Stimulated activated CD8-positive, alpha-beta memory T cell treated with anti-CD3 and anti-CD28 coated beads, Interleukin-4, amount 100 ng/mL, for 4 hours (primary cell): ENCODE data around the gene GABPB1.

ENCODE experiments used
- DNase-seq, 2 donors: peaks; one replicate each; pipeline ENCODE4 v3.0.0-alpha.2; 2020; ENCODE audit warnings: low read depth in 2 of 2, low spot score in 1 of 2

Gene GABPB1

GRCh38 chr15:50244959-50245624, 109.9 kb downstream of the GABPB1 start:
- no peak for DNase-seq

GRCh38 chr15:50244153-50244552, 110.8 kb downstream of the GABPB1 start:
- DNase-seq: no peak

- DNase-seq: no peak
These were observed 113.1 kb downstream of the GABPB1 start for GRCh38 chr15:50241684-50242450.

- no peak for DNase-seq
These were observed 116.7 kb downstream of the GABPB1 start for GRCh38 chr15:50238255-50238654.

- DNase-seq: no peak
These were observed 118.6 kb downstream of the GABPB1 start for GRCh38 chr15:50236433-50236832.

- no peak for DNase-seq
These were observed 119.2 kb downstream of the GABPB1 start for GRCh38 chr15:50235794-50236193.

GRCh38 chr15:50234764-50235163, 120.2 kb downstream of the GABPB1 start:
- no peak for DNase-seq

GRCh38 chr15:50233192-50233736, 121.7 kb downstream of the GABPB1 start:
- no peak for DNase-seq

GRCh38 chr15:50232791-50233190, 122.2 kb downstream of the GABPB1 start:
- DNase-seq: no peak

GRCh38 chr15:50231761-50232160, 123.2 kb downstream of the GABPB1 start:
- DNase-seq: no peak

GRCh38 chr15:50229336-50229735, 125.7 kb downstream of the GABPB1 start:
- no peak for DNase-seq

GRCh38 chr15:50228866-50229265, 126.1 kb downstream of the GABPB1 start:
- DNase-seq: no peak

GRCh38 chr15:50227076-50227475, 127.9 kb downstream of the GABPB1 start:
- no peak for DNase-seq

- DNase-seq: no peak
These were observed 129.1 kb downstream of the GABPB1 start for GRCh38 chr15:50225938-50226337.
